DOHH2 (cell line): Measurements from ENCODE around the gene CRISPLD2.

Experiments used
- CTCF ChIP-seq: fragments of 200-600 bp; sonication (generic); IDR thresholded peaks from one replicate; pipeline ENCODE4 v1.5.1; 2014; ENCODE audit warnings: antibody characterized with exemption, mild to moderate bottlenecking, low read depth, low read length; ENCODE audit not compliant: poor library complexity, severe bottlenecking
- EZH2phosphoT487 ChIP-seq: fragments of 200-600 bp; sonication (generic); IDR thresholded peaks from 2 replicates; pipeline ENCODE4 v1.6.1; 2017; ENCODE audit warnings: borderline replicate concordance, mild to moderate bottlenecking, antibody characterized with exemption, low read length, moderate library complexity, mixed read lengths

GRCh38 chr16:84786605-84787262 lies 33.1 kb upstream of the CRISPLD2 start:
- TF ChIP-seq CTCF (no peak), EZH2phosphoT487 (no peak)
